ENCODE measurements around the gene WDFY4. TPM values are rescaled to one million over a fixed set of nuclear protein-coding genes. Genes with fewer than 3 reads are reported as not detected.

WDFY4 gene
- total and polyA plus RNA-seq, 9 donors, result 1.2 to 3.9 (median 2.4) TPM

DNA sequence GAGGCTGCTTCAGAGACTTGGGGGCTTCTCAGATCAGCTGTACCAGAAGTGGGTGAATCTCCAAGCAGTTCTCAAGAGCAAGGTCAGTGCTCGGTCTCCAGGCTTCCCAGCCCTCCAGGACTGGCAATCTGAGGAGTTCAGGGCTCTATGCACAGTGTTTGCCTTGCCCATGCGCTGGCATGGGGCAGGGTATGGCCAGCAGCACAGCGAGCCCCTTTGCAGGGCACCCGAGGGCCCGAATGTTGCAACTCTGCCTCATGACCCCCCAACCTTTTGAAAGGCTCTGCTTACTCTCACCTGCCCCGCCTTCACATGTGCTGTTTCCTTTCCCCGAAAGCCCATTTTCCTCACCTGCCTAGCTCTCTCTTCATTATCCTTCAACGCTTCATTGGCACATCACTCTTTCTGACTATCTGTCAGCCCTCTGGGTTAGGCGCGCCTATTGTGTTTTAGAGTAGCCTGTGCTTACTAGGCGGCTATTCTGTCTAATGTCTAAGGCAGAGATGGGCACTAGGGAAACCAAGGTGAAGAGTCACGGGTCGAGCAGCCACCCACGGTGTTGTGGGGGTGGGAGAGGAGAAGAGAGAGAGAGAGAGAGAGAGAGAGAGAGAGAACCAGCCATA is 83.6 kb downstream of the WDFY4 start:
- H3K9me3 ChIP-seq (replicated peaks; ENCODE audit: control insufficient read depth, low read depth, low read length), result no peaks in the 10 kb centered on the region
- 89% methylated on average over 12 of the region's 14 CpGs for WGBS (ENCODE audit: insufficient coverage)
- H3K27me3 ChIP-seq (ENCODE audit: control insufficient read depth, insufficient read depth, low read length), result no peaks in the 10 kb centered on the region
- H3K36me3 ChIP-seq (ENCODE audit: control insufficient read depth, insufficient read depth, low read length), result no peaks in the 10 kb centered on the region
- no peak overlapping the region for H3K27ac ChIP-seq (ENCODE audit: low read length)
- H3K4me3 ChIP-seq (ENCODE audit: low read length), result no peak overlapping the region
- no peaks in the 10 kb centered on the region for H3K4me1 ChIP-seq (ENCODE audit: control insufficient read depth, insufficient read depth, low read length)
- no peak for DNase-seq

GRCh38 chr10:48768926-48769325 is 84.3 kb downstream of the WDFY4 start:
- H3K4me3 ChIP-seq (ENCODE audit: low read length), result no peak overlapping the region
- no peak overlapping the region for H3K27ac ChIP-seq (ENCODE audit: low read length)
- no peaks in the 10 kb centered on the region for H3K4me1 ChIP-seq (ENCODE audit: control insufficient read depth, insufficient read depth, low read length)
- DNase-seq, result peak; percentile 35
- H3K27me3 ChIP-seq (ENCODE audit: control insufficient read depth, insufficient read depth, low read length), result no peaks in the 10 kb centered on the region
- WGBS (ENCODE audit: insufficient coverage), result 47% methylated on average over 2 of the region's 4 CpGs
- no peaks in the 10 kb centered on the region for H3K36me3 ChIP-seq (ENCODE audit: control insufficient read depth, insufficient read depth, low read length)
- no peaks in the 10 kb centered on the region for H3K9me3 ChIP-seq (replicated peaks; ENCODE audit: control insufficient read depth, low read depth, low read length)

DNA sequence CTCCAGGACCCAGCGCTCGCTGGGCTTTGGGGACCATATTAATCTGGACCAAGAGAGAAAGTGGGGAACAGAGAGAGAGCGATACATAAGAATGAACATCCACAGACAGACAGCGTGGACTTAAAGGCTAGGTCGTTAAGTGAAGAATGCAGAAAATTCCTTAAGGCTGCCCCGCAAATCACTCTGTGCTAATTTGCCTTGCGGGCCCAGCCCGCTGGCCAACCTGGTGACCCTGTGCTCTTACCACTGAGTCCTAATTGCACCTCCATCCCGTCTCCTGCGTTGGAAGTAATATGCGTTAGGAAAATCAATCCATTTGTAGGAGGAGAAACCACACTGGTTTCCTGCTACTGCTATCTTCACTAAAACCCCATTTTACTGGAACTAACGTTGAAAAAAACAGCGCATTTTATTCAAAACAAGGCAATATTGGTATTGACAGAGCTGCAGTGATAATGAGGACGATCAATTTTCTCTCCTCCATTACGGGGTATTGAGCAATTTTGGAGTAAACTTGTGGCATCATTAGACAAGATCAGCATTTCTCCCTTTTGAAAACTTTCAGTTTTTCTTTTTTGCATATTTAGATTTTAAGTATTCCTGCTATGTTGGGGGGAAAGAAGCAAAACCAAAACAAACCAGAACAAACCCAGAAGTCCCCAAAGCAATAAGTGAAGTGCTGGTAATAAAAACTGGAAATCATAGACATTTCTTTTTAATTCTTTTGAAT is 85.2 kb downstream of the WDFY4 start:
- no peaks in the 10 kb centered on the region for H3K27me3 ChIP-seq (ENCODE audit: control insufficient read depth, insufficient read depth, low read length)
- no peak overlapping the region for H3K27ac ChIP-seq (ENCODE audit: low read length)
- H3K36me3 ChIP-seq (ENCODE audit: control insufficient read depth, insufficient read depth, low read length), result no peaks in the 10 kb centered on the region
- H3K4me1 ChIP-seq (ENCODE audit: control insufficient read depth, insufficient read depth, low read length), result no peaks in the 10 kb centered on the region
- DNase-seq, result no peak
- no peaks in the 10 kb centered on the region for H3K9me3 ChIP-seq (replicated peaks; ENCODE audit: control insufficient read depth, low read depth, low read length)
- H3K4me3 ChIP-seq (ENCODE audit: low read length), result no peak overlapping the region
- 85% methylated on average over 6 of the region's 15 CpGs for WGBS (ENCODE audit: insufficient coverage)

- H3K27ac ChIP-seq (ENCODE audit: low read length), result no peak overlapping the region
- no peak for DNase-seq
- no peaks in the 10 kb centered on the region for H3K4me1 ChIP-seq (ENCODE audit: control insufficient read depth, insufficient read depth, low read length)
- no peaks in the 10 kb centered on the region for H3K27me3 ChIP-seq (ENCODE audit: control insufficient read depth, insufficient read depth, low read length)
- 60% methylated on average over 1 of the region's 1 CpG for WGBS (ENCODE audit: insufficient coverage)
- H3K36me3 ChIP-seq (ENCODE audit: control insufficient read depth, insufficient read depth, low read length), result no peaks in the 10 kb centered on the region
- no peak overlapping the region for H3K4me3 ChIP-seq (ENCODE audit: low read length)
- no peaks in the 10 kb centered on the region for H3K9me3 ChIP-seq (replicated peaks; ENCODE audit: control insufficient read depth, low read depth, low read length)
These were observed 86.0 kb downstream of the WDFY4 start for GRCh38 chr10:48770561-48771089.

- H3K36me3 ChIP-seq (ENCODE audit: control insufficient read depth, insufficient read depth, low read length), result no peaks in the 10 kb centered on the region
- no peaks in the 10 kb centered on the region for H3K27me3 ChIP-seq (ENCODE audit: control insufficient read depth, insufficient read depth, low read length)
- no peak overlapping the region for H3K27ac ChIP-seq (ENCODE audit: low read length)
- H3K4me3 ChIP-seq (ENCODE audit: low read length), result no peak overlapping the region
- WGBS (ENCODE audit: insufficient coverage), result no CpG with 5 or more reads among the region's 4 CpGs
- H3K9me3 ChIP-seq (replicated peaks; ENCODE audit: control insufficient read depth, low read depth, low read length), result no peaks in the 10 kb centered on the region
- no peaks in the 10 kb centered on the region for H3K4me1 ChIP-seq (ENCODE audit: control insufficient read depth, insufficient read depth, low read length)
- no peak for DNase-seq
These were observed 86.6 kb downstream of the WDFY4 start for GRCh38 chr10:48771234-48771633.

GRCh38 chr10:48772059-48772458 is 87.4 kb downstream of the WDFY4 start:
- 88% methylated on average over 7 of the region's 10 CpGs for WGBS (ENCODE audit: insufficient coverage)
- no peak for DNase-seq
- no peaks in the 10 kb centered on the region for H3K27me3 ChIP-seq (ENCODE audit: control insufficient read depth, insufficient read depth, low read length)
- H3K27ac ChIP-seq (ENCODE audit: low read length), result no peak overlapping the region
- peaks cover 5% of the 10 kb centered on the region for H3K4me1 ChIP-seq (ENCODE audit: control insufficient read depth, insufficient read depth, low read length)
- no peaks in the 10 kb centered on the region for H3K9me3 ChIP-seq (replicated peaks; ENCODE audit: control insufficient read depth, low read depth, low read length)
- no peaks in the 10 kb centered on the region for H3K36me3 ChIP-seq (ENCODE audit: control insufficient read depth, insufficient read depth, low read length)
- no peak overlapping the region for H3K4me3 ChIP-seq (ENCODE audit: low read length)

- Histone ChIP-seq H3K36me3 (ENCODE audit: control insufficient read depth, insufficient read depth, low read length) (no peaks in the 10 kb centered on the region), H3K27ac (ENCODE audit: low read length) (no peak overlapping the region), H3K4me1 (ENCODE audit: control insufficient read depth, insufficient read depth, low read length) (peaks cover 5% of the 10 kb centered on the region), H3K4me3 (ENCODE audit: low read length) (no peak overlapping the region), H3K9me3 (replicated peaks; ENCODE audit: control insufficient read depth, low read depth, low read length) (no peaks in the 10 kb centered on the region), H3K27me3 (ENCODE audit: control insufficient read depth, insufficient read depth, low read length) (no peaks in the 10 kb centered on the region)
- WGBS (ENCODE audit: insufficient coverage), result 52% methylated on average over 2 of the region's 4 CpGs
- DNase-seq, result no peak
These were observed 88.9 kb downstream of the WDFY4 start for GRCh38 chr10:48773580-48773979.

GRCh38 chr10:48774416-48775205 is 89.9 kb downstream of the WDFY4 start:
- no peak overlapping the region for H3K27ac ChIP-seq (ENCODE audit: low read length)
- no peaks in the 10 kb centered on the region for H3K36me3 ChIP-seq (ENCODE audit: control insufficient read depth, insufficient read depth, low read length)
- H3K9me3 ChIP-seq (replicated peaks; ENCODE audit: control insufficient read depth, low read depth, low read length), result no peaks in the 10 kb centered on the region
- 84% methylated on average over 12 of the region's 12 CpGs for WGBS (ENCODE audit: insufficient coverage)
- DNase-seq, result no peak
- no peak overlapping the region for H3K4me3 ChIP-seq (ENCODE audit: low read length)
- H3K27me3 ChIP-seq (ENCODE audit: control insufficient read depth, insufficient read depth, low read length), result no peaks in the 10 kb centered on the region
- peaks cover 5% of the 10 kb centered on the region for H3K4me1 ChIP-seq (ENCODE audit: control insufficient read depth, insufficient read depth, low read length)

GRCh38 chr10:48775206-48775517 is 90.5 kb downstream of the WDFY4 start:
- Histone ChIP-seq H3K9me3 (replicated peaks; ENCODE audit: control insufficient read depth, low read depth, low read length) (no peaks in the 10 kb centered on the region), H3K27me3 (ENCODE audit: control insufficient read depth, insufficient read depth, low read length) (no peaks in the 10 kb centered on the region), H3K4me1 (ENCODE audit: control insufficient read depth, insufficient read depth, low read length) (peaks cover 5% of the 10 kb centered on the region), H3K36me3 (ENCODE audit: control insufficient read depth, insufficient read depth, low read length) (no peaks in the 10 kb centered on the region), H3K27ac (ENCODE audit: low read length) (no peak overlapping the region), H3K4me3 (ENCODE audit: low read length) (no peak overlapping the region)
- DNase-seq, result no peak
- WGBS (ENCODE audit: insufficient coverage), result 100% methylated on average over 1 of the region's 4 CpGs

DNA sequence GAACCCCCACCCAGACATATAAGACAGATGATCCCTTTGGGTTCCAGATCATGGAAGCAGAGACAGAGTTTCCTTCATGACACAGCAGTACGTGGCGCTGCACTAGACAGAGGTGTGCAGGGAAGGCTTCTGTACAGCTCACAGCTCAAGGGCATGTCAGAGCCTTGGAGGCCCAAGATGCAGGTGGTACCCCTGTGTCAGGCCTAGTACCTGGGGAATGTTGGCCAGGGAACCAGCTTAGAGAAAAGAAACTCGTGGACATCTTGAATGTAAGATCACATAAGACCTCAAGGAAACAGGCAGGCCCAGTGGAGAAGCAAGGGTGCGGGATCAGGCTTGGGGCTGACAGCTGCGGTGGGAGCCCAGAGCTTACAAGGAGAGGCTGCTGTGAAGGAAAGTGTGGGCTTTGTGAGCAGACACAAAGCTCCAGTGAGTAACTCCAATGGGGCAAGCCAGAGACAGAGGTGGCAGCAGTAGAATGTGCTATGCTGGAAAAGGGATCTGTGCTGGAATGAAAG is 91.4 kb downstream of the WDFY4 start:
- DNase-seq, result no peak
- Histone ChIP-seq H3K4me1 (ENCODE audit: control insufficient read depth, insufficient read depth, low read length) (peaks cover 5% of the 10 kb centered on the region), H3K27ac (ENCODE audit: low read length) (no peak overlapping the region), H3K9me3 (replicated peaks; ENCODE audit: control insufficient read depth, low read depth, low read length) (no peaks in the 10 kb centered on the region), H3K36me3 (ENCODE audit: control insufficient read depth, insufficient read depth, low read length) (no peaks in the 10 kb centered on the region), H3K4me3 (ENCODE audit: low read length) (no peak overlapping the region), H3K27me3 (ENCODE audit: control insufficient read depth, insufficient read depth, low read length) (no peaks in the 10 kb centered on the region)
- 90% methylated on average over 5 of the region's 5 CpGs for WGBS (ENCODE audit: insufficient coverage)

Data from muscle of leg (tissue), 11 donors.